ENCODE results near the gene RNF146.

DNA sequence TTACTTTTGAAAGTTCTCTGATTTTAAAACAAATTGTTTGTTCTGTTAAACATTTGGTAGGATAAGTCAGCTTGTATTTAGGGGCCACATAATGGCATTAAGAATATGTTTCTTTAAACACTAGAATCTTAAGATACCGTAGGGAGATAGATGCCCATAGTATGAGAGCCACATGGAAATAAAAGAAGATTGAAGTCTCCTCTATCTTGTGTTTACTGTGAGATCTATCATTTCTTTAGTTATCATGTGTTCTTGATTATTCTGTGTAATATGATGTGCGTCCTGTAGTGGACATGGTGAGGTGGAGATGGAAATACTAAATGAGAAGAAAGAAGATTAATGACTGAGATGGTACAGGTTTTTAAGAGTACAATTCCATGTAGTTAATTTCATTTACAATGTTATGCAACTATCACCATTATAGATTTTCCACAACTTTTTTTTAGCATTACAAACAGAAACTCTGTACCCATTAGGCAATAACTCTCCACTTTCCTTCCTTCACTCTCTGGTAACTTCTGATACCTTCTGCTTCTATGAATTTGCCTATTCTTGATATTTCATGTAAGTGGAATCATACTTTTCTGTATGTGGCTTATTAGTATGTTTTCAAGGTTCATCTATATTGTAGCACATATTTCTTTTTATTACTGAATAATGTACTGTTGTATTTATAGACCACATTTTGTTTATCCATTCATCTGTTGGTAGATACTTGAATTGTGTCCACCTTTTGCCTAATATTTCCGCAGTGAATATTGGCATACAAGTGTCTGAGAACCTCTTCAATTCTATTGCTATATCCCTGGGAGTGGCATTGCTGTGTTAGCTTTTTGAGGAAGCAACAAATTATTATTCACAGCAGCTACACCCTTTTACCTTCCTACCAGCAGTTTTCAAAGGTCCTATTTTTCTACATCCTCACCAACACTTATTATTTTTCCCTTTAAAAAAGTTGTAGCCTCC, 11.5 kb downstream of the RNF146 start:
- TF ChIP-seq, protein P1, sequence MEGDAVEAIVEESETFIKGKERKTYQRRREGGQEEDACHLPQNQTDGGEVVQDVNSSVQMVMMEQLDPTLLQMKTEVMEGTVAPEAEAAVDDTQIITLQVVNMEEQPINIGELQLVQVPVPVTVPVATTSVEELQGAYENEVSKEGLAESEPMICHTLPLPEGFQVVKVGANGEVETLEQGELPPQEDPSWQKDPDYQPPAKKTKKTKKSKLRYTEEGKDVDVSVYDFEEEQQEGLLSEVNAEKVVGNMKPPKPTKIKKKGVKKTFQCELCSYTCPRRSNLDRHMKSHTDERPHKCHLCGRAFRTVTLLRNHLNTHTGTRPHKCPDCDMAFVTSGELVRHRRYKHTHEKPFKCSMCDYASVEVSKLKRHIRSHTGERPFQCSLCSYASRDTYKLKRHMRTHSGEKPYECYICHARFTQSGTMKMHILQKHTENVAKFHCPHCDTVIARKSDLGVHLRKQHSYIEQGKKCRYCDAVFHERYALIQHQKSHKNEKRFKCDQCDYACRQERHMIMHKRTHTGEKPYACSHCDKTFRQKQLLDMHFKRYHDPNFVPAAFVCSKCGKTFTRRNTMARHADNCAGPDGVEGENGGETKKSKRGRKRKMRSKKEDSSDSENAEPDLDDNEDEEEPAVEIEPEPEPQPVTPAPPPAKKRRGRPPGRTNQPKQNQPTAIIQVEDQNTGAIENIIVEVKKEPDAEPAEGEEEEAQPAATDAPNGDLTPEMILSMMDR (conservative IDR thresholded peaks at IDR 0.05; ENCODE audit: low read depth, low read length): no peak
- TF ChIP-seq EZH2 (IDR thresholded peaks at IDR 0.05; ENCODE audit: borderline replicate concordance, low read depth, low read length, poor library complexity, severe bottlenecking): no peak

Measured in A673 (cell line).